Cerebellar cortex (tissue), 1 donor: ENCODE results near the gene PLEKHA8.

Source experiments
- DNase-seq: peaks from one replicate; pipeline ENCODE4 v3.0.0-alpha.2; 2015; ENCODE audit warnings: low spot score

The PLEKHA8 gene

DNA sequence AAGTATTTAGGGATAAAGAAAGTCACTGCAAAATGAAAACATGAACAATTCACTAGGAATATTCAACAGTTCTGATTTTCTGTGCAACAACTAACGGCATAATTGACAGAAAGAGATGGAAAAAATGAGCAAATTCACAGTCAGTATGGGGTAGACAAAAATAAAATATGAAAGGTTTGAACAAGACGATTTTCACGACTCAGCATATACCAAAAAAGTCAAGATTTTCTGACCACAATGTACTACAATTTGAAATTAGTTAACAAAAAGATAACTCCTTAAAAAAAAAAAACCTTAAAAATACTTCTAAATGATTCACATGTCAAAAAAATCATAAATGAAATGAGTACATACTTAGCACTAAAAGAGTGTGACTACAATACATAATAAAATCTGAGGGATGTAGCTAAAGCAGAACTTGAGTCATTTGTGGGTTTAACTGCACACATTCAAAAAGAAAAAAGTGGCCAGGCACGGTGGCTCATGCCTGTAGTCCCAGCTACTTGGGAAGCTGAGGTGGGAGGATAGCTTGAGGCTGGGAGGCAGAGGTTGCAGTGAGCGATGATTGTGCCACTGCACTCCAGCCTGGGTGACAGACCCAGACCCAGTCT is 84.0 kb downstream of the PLEKHA8 start:
- DNase-seq: no peak

- no peak for DNase-seq
Observed at GRCh38 chr7:30113144-30113543, 84.9 kb downstream of the PLEKHA8 start.

- DNase-seq: no peak
Observed at GRCh38 chr7:30114536-30115238, 86.5 kb downstream of the PLEKHA8 start.

GRCh38 chr7:30115709-30116297 is 87.6 kb downstream of the PLEKHA8 start:
- DNase-seq: no peak

- DNase-seq: no peak
Observed at GRCh38 chr7:30116771-30117170, 88.6 kb downstream of the PLEKHA8 start.

GRCh38 chr7:30117896-30118295 is 89.7 kb downstream of the PLEKHA8 start:
- no peak for DNase-seq

GRCh38 chr7:30119890-30120577 is 91.8 kb downstream of the PLEKHA8 start:
- no peak for DNase-seq

DNA sequence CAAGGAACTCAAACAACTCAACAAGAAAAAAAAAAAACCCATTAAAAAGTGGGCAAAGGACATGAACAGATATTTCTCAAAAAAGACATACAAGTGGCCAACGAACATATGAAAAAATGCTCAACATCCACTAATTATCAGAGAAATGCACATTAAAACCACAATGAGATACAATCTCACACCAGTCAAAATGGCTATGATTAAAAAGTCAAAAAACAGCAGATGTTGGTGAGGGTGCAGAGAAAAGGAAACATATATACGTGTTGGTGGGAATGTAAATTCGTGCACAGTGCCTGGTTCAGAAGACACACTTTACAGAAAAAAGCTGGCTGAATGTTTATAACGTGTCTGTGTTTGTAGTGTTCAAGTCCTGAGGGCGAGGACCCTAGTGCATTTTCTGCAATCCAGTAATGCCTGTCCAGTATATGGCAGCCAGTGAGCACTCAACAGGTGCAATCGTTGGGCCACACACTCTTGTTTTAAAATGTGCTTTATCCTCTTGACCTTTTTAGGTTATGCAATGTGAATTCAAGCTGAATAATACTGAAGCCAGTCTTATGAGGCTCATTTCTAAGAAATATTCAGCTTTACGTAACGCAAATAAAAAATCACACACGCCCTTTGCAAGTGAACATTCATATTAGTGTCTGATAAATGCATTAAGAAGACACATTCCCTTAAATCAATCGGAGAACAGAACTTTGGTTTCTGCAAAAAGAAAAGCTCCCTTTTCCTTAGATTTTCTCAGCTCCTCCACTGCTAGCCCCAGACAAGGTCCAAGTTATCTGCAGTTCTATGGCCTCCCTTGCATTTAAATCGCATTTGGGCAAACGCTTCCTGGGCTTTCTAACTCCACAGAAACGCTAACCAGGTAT is 105.8 kb downstream of the PLEKHA8 start:
- no peak for DNase-seq

DNA sequence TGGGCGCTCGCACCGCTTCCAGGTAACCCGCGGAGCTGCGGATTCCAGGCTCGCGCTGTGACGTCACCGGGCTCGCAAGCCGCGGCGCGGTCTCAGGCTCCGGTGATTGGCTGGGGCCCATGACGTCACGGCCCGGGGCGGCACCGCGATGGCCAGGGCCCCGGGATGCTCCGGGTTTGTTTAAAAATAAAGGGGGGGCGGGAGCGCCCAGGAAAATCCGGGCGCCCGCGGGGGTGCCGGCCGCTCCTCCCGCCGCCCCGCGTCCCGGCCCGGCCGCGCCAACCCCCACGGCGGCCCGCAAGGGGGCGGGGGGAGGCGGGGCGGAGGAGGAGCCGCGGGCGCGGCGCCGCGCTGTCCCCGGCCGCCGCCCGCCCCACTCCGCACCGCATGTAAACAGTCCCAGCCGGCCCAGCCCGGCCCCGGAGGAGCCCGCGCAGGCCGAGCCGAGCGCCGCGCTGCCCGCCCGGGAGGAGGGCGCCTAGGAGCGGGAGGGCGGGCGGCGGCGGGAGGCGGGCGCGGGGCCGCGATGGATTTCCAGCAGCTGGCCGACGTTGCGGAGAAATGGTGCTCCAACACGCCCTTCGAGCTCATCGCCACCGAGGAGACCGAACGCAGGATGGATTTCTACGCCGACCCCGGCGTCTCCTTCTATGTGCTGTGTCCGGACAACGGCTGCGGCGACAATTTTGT is 106.5 kb downstream of the PLEKHA8 start, which contains the start of gene MTURN:
Gene MTURN (plus strand): TSS at position 376 of the 690 bp plus-strand sequence. CDS start 151 bp downstream, at position 527.
- peak; percentile 88 for DNase-seq

DNA sequence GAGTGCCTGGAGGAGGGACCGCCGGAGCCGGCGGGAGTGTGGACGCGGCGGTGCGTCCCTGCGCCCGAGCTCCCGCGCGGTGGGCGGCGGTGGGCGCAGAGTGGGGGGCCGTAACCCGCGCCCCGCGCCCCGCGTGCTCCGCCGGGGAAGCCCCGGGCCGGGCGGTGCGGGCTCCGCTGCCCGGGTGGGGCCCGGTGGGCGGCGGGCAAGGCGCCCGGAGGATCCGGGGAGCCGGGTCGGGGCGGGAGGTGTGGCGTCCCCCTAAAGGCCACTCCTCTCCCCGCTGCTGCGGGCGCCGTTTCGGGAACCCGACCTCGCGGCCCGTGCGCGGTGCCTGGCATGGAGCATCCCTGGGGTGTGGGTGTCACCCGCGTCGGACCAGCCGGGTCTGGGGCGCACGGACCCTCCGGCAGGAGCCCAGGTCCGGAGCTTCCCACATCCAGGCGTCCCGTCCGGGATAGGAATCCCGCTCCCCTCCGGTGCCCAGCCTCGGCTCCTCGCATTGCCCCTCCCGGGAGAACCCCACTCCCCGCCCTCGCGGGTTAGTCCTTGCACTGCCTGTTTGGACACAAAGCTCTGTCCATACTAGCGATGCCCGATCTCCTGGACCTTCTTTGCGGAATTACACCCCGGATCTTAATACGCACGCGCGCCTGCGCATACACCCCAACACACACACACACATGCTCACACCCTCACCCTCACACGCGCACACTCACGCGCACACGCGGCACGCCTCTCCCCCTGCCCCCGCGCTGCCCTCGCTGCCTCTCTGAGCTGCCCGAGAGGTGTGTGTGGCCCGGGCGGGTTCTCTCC is 107.3 kb downstream of the PLEKHA8 start:
- peak; percentile 76 for DNase-seq

DNA sequence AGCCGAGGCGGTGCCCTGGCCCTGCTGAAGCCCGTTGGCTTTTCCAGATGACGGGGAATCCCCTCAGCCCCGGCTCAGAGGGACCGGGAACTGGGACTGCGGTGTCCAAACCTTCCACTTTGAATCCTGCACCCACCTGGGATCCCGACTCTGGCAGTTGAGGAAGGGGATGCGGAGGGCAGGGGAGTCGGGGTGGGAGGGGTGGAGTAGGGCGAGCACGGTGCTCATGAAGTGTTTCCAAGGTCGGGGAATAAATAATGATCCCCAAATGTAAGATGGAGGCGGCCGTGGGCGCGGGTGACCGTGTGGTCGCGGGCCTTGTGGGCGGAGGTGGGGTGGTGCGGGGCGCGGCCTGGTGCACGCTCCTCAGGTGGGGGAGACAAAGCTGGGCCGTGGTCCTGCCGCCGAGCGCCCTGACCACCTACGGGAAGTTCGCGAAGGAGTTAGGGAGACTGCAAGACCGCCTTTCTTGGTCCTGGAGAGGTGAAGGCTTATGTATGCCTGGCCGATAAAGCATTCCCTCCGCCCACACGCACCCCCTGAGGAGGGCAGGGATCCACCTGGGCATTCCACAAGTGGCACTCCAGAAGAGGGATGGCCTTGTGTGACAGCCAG is 108.0 kb downstream of the PLEKHA8 start:
- DNase-seq: no peak

- DNase-seq: no peak
Observed at GRCh38 chr7:30136743-30137485, 108.7 kb downstream of the PLEKHA8 start.

DNA sequence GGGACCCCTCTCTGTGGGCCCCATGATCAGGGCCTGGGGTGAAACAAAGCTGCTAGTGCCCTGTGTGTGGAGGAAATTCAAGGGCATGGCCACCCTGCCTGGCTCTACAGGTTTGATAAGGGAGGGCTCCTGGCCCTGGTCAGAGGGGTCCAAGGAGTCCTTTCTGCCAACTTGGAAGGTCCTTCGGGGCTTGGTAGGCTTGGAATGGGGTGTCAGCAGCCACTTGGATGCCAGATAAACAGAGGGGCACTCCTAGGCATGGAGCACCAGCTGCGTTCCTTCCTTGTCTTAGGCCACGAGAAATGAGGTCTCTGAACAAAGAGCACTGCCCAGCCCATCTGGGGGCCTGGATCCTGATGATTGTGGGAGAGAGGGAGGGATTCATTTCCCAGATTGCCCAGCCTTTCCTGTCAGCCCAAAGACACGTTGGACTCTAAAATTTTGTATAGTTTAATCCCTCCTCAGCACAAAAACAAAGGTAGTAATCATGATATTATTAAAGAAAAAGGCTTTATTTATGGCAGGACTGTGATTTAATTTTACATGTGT is 111.7 kb downstream of the PLEKHA8 start:
- DNase-seq: no peak

DNA sequence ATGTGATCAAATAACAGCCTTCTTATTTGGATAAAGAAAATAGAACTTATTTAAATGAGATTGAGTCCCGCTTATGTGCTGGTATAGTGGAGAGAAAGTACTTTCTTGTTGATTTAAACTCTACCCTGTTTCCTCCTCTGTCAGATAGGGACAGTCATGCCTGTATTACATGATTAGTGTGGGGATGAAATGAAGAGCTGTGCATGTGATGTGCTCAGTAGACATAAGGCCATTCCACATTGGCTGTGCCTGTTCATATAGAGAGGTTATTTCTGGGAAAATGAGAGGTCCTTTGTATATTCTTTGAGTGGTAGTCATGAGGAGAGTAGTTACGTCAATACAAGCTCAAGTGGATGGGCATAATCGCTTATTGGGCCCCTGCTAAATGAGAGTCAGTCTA is 112.2 kb downstream of the PLEKHA8 start:
- no peak for DNase-seq

DNA sequence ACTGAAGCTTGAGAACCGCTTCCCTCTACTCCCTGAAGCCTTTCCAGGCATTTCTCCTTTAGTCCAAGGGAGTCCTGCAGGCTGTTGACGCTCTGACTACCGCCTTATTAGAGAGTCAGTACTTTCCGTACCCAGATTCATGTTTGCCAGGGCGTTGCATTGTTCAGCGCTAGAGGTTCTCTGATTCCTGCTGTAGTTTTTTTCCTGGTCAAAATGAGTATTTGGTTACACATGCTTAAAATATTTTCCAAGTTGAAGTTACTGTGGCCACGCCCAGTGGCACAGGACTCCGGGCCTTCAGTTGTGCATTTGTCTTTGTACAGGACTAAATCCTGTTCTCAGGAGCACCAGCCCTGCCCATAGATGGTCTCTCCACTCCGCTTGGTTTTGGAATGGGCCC is 114.5 kb downstream of the PLEKHA8 start:
- DNase-seq: no peak

GRCh38 chr7:30143748-30144251 is 115.6 kb downstream of the PLEKHA8 start:
- DNase-seq: no peak

GRCh38 chr7:30144657-30145306 is 116.6 kb downstream of the PLEKHA8 start:
- no peak for DNase-seq

DNA sequence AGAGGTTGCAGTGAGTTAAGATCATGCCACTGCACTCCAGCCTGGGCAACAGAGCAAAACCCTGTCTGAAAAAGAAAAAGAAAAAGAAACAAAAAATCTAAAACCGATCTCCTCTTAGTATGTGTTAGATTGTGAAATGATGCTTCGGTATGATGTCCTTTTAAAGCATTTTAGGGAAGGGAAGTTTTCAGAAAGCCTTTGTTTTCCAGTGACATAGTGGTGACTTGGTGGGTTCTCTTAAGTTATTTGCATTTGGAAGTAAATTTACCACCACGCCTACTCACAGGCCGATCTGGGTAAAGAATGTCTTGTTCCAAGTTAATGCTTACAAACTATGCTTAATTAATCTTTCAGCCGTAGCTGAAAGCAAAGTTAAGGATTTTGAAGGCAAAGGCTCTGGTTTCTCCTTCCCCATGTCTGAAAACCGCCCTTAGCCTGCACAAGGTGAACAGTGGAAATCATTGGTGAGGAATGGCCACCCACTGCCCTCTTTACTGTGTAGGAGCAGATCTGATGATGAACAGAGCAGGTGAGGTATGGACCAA is 117.3 kb downstream of the PLEKHA8 start:
- no peak for DNase-seq
